RKO (cell line): ENCODE results near the gene ZMYND8.
"Not testable (repeated sequence)": the region's sequence is repeated elsewhere in the genome, so short reads cannot be mapped to it uniquely, and the experiment has no call there.

Source experiments
- DNase-seq: peaks from one replicate; pipeline ENCODE4 v3.0.0-alpha.2; 2016; ENCODE audit warnings: low spot score

The ZMYND8 gene

DNA sequence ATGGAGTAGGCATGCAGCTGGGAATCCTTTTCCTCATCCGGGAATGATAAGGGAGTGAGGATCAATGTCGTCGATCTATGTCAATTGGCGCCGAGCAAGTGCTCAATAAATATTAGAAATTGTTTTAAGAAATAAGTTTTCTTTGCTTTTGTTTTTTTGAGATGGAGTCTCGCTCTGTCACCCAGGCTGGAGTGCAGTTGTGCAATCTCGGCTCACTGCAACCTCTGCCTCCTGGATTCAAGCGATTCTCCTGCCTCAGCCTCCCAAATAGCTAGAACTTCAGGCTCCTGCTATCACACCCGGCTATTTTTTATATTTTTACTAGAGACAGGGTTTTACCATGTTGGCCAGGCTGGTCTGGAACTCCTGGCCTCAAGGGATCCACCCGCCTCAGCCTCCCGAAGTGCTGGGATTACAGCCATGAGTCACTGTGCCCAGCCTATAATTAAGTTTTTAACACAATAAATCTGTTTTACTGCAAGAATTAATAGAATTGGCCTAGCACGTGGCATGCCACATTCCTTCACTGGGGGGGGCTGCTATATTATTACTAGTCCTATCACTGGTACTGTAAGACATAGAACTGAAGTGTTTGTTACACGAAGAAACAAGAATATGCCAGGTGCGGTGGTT, 92.2 kb downstream of the ZMYND8 start:
- not testable (repeated sequence) for DNase-seq

- DNase-seq = no peak
Measured at GRCh38 chr20:47263465-47264084, 92.9 kb downstream of the ZMYND8 start.

DNA sequence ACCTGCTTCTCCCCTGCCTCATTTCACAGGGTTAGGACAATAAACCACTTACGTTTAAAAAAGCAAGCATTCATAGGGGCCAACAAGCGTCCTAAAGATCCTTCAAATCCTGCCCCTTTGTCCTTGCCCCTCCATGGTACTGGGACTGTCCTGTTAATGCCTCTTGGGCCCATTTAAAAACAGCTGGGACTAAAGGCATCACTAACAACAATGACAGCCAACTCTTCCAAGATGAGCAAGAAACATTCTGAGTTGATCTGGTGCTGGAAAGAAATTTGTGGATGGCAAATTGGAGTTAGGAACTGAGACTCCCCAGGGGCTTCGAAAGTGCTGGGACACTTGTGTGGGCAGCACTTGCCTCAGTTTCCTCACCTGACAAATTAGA, 93.4 kb downstream of the ZMYND8 start:
- DNase-seq = no peak

DNA sequence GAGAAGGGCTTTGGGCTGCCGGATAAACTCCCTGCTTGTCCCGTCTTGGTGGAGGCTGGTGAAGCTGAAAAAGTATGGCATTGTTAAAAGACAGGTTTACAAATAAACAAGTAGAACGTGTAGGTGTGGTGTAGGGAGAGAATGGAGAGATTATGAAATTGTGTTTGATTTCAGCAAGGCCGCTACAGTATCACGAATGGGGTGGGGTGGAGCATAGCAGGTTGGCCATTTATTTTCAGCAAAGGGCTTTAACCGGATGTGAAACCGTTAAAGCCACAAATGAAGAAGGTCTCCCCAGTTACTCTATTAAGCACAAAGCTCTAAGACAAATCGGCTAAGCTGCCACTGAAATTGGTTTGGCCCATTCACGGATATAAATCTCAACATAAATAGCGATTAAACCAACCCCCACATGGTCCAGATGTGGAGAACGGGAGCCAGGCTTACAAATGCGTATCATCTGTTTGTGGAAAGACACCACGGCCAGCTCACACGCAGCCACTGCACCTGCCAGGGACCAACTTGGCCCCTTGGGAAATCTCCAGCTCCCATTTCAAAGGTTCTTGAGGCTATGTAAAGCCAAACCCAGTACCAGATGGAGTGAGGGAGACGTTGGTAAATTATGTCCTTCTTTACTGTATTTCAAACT, 94.0 kb downstream of the ZMYND8 start:
- no peak for DNase-seq

DNA sequence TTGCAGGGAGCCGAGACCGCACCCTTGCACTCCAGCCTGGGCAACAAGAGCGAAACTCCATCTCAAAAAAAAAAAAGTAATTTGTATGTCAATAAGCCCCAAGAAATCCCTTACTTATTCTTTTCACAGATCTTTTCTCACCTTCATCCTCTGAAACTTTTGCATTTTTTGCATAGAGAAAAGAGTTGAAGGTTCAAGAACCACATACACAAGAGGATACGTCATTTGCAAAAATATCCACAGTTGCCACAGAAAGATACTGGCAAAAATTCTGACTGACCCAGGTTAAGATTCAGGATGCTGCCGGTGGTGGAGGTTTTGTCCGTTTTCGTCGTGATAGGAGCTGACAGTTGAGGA, 94.5 kb downstream of the ZMYND8 start:
- DNase-seq = no peak

- DNase-seq = not testable (repeated sequence)
Measured at GRCh38 chr20:47261161-47261774, 95.2 kb downstream of the ZMYND8 start.

- DNase-seq = not testable (repeated sequence)
Measured at GRCh38 chr20:47260540-47261126, 95.9 kb downstream of the ZMYND8 start.

DNA sequence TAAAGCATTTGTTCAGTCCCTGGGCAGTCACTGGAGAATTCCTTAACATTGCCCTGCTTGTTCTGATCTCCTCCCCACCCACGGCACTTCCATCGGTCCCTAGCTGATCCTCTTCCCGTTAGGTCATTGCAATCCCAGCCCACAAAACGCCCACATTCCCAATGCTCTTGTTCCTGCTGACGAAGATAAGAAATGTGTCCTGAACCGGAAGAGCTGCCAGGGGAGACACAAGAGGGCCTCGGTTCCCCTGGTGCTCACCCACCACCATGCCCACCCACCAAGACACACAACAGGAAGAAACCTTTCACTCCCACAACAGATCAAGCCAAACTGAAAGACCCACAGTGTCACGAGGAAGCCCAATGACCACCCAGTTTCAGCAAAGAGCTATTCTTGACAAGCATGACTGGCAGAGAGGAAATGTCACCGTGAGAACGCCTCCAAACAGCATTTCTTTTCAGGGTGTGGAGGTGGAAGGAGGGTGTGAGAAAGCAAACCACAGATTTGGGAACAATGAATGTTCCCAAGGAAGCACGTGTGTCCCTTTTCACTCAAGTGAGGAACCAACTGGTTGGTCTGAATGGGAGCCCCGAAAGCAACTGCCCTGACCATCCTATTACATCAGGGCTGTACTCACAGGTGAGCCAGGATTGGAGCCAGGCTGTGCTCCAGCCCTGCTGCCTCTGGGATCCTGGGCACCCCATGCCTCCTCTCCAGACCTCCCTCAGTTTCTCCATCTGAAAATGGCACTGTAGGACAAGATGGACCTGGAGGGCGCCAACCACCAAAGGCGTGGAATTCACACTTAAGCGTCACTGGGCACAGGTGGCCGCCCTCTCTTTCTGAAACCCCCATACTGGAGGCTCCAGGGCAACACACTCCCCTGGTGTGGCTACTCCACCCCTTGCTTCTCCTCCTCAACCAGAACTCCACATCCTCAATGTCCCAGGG, 97.5 kb downstream of the ZMYND8 start:
- DNase-seq = no peak

- DNase-seq = no peak
Measured at GRCh38 chr20:47257771-47258170, 98.7 kb downstream of the ZMYND8 start.

GRCh38 chr20:47257256-47257655, 99.2 kb downstream of the ZMYND8 start:
- no peak for DNase-seq

GRCh38 chr20:47256668-47257236, 99.7 kb downstream of the ZMYND8 start:
- peak; percentile 18 for DNase-seq

DNA sequence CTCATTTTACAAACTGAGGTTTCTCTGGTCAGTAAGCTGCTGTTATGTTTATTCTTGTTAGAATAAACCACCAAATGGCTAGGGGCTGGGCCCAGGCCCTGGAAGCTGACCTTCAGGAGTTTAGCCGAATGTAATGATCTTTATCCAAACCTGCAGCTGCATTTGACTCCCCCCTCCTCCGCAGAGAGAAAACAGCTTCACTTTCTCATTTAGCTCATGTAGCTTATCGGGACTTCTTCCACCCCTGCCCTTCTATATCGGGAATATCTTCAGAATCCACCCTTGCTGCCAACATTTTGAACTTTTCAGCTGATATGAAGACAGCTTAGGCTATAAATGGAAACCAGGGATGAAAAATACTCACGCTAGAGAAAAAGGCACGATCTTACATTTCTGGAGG, 102.6 kb downstream of the ZMYND8 start:
- DNase-seq = no peak

DNA sequence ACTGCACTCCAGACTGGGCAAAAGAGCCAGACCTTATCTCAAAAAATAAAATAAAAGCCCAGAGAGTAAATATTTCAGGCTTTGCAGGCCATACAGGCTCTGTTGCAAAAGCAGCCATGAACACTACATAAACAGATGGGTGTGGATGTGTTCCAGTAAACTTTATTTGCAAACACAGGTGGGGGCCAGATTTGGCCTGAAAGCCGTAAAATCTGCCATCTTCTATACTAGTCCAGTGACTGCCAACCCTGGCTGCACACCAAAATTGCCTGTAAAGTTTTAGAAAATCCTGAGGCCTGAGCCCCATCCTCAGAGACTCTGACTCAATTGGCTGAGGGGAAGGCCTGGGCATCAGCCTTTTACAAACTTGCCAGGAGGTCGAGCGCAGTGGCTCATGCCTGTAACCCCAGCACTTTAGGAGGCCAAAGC, 103.6 kb downstream of the ZMYND8 start:
- DNase-seq = no peak

DNA sequence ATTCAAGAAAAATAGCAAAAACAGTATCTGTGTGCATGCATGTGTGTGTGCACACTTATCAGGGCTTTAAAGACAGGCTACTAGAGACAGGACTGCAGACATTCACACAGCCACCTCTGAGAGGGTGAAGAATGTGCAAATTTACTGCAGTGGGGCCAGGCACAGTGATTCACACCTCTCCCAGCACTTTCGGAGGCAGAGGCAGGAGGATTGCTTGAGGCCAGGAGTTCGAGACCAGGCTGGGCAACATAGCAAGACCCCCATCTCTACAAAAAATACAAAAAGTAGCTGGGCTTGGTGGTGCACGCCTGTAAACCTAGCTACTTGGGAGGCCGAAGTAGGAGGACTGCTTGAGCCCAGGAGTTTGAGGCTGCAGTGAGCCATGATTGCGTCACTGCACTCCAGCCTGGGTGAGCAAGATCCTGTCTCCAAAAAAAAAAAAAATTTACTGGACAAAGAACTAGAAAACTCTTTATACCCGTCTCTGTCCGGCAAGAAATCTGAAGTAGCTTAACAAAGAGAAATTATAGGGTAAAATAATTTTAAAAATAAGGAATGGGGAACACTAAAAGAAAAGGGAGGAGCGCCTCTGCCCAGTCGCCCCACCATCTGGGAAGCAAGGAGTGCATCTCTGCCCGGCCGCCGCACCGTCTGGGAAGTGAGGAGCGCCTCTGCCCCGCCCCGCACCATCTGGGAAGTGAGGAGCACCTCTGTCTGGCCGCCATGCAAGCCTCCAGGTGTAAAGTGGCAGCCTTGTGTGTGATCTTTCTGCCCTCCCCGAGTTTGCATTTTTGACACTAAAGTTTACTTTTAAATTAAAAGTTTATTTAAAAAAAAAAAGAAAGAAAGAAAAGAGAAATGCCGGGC, 105.1 kb downstream of the ZMYND8 start:
- no peak for DNase-seq

DNA sequence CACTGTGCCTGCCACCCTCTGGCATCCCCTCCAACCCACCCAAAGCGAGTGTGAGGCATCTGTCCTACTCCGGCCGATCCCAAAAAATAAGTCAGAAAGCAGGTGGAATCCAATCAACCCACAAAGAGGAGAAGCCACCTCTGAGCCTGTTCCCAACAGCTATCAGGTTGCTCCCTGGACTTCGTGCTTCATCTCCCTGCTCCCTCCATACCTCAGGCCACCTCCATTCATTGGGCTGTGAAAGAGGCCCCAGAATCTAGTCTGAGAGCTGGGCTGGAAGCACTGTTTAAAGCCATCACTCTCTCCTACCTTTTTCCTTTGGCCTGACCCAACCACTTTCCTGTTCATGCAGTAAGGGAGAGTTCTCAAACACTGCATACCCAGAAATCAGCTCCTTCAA, 106.1 kb downstream of the ZMYND8 start:
- DNase-seq = no peak

GRCh38 chr20:47249913-47250312, 106.6 kb downstream of the ZMYND8 start:
- DNase-seq = no peak

DNA sequence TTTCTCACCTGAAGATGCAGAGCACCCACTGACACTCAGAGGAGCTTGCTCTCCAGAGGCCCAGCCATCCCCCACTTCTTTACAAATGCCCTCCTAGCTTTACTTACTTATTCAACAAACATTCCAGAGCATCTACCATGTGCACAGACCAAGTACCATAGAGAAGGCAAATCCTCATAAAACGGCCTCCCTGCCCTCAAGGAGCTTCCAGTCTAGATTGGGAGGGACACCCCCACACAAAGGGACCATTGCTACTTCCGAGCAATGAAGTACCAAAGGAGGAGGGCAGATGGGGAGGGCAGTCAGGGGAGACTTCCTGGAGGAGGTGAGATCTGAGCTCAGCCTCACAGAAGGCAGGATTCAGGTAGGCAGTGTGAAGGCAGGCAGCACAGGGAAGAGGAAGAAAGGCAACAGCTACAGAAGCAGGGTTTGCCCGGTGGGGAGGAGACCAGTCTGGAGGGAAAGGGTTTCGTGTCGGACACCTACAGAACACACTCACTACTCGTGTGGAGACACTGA, 108.0 kb downstream of the ZMYND8 start:
- no peak for DNase-seq

GRCh38 chr20:47247972-47248371, 108.5 kb downstream of the ZMYND8 start:
- DNase-seq = no peak

GRCh38 chr20:47246061-47246777, 110.3 kb downstream of the ZMYND8 start:
- DNase-seq = no peak
